ENCODE measurements around the gene TRAF3.
"Not testable (repeated sequence)": the region's sequence is repeated elsewhere in the genome, so short reads cannot be mapped to it uniquely, and the experiment has no call there.

Gene TRAF3

GRCh38 chr14:102926104-102926503 lies 148.9 kb downstream of the TRAF3 start:
- DNase-seq, result no peak

- not testable (repeated sequence) for DNase-seq
Measured at GRCh38 chr14:102926840-102927239, 149.6 kb downstream of the TRAF3 start.

- DNase-seq, result no peak
Measured at GRCh38 chr14:102927346-102927877, 150.2 kb downstream of the TRAF3 start.

GRCh38 chr14:102927878-102928411 lies 150.7 kb downstream of the TRAF3 start:
- no peak for DNase-seq

- DNase-seq, result no peak
Measured at GRCh38 chr14:102928412-102929240, 151.4 kb downstream of the TRAF3 start.

GRCh38 chr14:102929241-102930137 lies 152.2 kb downstream of the TRAF3 start:
- DNase-seq, result no peak

GRCh38 chr14:102930138-102930752 lies 153.0 kb downstream of the TRAF3 start:
- peak; percentile 22 to 29 for DNase-seq

- DNase-seq, result no peak
Measured at GRCh38 chr14:102930753-102931579, 153.7 kb downstream of the TRAF3 start.

- DNase-seq, result no peak
Measured at GRCh38 chr14:102931580-102932285, 154.5 kb downstream of the TRAF3 start.

- DNase-seq, result no peak
Measured at GRCh38 chr14:102932484-102933248, 155.4 kb downstream of the TRAF3 start.

- no peak for DNase-seq
Measured at GRCh38 chr14:102933618-102934231, 156.5 kb downstream of the TRAF3 start.

GRCh38 chr14:102935756-102936155 lies 158.5 kb downstream of the TRAF3 start:
- no peak for DNase-seq

GRCh38 chr14:102937331-102938175 lies 160.3 kb downstream of the TRAF3 start:
- no peak for DNase-seq

GRCh38 chr14:102938191-102938590 lies 160.9 kb downstream of the TRAF3 start:
- DNase-seq, result no peak

- no peak for DNase-seq
Measured at GRCh38 chr14:102939329-102939728, 162.1 kb downstream of the TRAF3 start.

GRCh38 chr14:102939820-102940561 lies 162.7 kb downstream of the TRAF3 start:
- DNase-seq, result no peak

- DNase-seq, result no peak
Measured at GRCh38 chr14:102940729-102941362, 163.6 kb downstream of the TRAF3 start.

All from NCI-H2081 (cell line).